ENCODE measurements around the gene PDCD11.

DNA sequence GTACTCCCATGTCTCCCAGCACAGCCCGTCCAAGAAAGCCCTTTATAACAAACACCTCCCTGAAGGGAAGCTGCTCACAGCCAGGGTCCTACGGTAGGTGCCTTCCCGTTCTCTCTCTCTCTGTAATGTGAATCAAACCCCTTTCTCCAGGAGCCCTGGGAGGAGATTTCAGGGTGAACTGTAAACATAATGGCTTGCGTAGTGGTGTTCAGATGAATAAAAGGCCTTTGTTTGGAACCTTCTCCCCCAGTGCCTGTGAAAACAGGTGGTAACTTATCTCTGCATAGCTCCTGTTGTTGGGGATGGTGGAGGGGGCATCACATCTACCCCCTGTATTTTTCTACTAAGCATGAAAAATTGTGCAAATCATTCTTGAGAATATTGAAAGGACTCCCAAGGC lies 43.4 kb downstream of the PDCD11 start:
- TF ChIP-seq, protein P1, sequence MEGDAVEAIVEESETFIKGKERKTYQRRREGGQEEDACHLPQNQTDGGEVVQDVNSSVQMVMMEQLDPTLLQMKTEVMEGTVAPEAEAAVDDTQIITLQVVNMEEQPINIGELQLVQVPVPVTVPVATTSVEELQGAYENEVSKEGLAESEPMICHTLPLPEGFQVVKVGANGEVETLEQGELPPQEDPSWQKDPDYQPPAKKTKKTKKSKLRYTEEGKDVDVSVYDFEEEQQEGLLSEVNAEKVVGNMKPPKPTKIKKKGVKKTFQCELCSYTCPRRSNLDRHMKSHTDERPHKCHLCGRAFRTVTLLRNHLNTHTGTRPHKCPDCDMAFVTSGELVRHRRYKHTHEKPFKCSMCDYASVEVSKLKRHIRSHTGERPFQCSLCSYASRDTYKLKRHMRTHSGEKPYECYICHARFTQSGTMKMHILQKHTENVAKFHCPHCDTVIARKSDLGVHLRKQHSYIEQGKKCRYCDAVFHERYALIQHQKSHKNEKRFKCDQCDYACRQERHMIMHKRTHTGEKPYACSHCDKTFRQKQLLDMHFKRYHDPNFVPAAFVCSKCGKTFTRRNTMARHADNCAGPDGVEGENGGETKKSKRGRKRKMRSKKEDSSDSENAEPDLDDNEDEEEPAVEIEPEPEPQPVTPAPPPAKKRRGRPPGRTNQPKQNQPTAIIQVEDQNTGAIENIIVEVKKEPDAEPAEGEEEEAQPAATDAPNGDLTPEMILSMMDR (IDR thresholded peaks at IDR 0.05), result no peak
- TF ChIP-seq POLR2A (IDR thresholded peaks at IDR 0.05), result no peak

Measured in prostate gland (tissue), 2 donors.